A673 (cell line): ENCODE measurements around the gene SLC39A12.

Experiments used
- EZH2 ChIP-seq: fragments of 200-600 bp; sonication (generic); IDR thresholded peaks from 2 replicates; pipeline ENCODE4 v1.6.1; 2017; ENCODE audit warnings: borderline replicate concordance, low read depth, mild to moderate bottlenecking, mixed read lengths, antibody characterized with exemption, low read length; ENCODE audit not compliant: poor library complexity, severe bottlenecking
- TF ChIP-seq, protein P1 (sequence below): fragments of 300-800, 200-600 bp; sonication (generic); conservative IDR thresholded peaks from 2 replicates; pipeline ENCODE4 v1.5.1; 2017; ENCODE audit warnings: low read depth, mild to moderate bottlenecking, antibody characterized with exemption, low read length, moderate library complexity, mixed read lengths

GRCh38 chr10:17989908-17990767 is 38.4 kb downstream of the SLC39A12 start:
- TF ChIP-seq, protein P1, sequence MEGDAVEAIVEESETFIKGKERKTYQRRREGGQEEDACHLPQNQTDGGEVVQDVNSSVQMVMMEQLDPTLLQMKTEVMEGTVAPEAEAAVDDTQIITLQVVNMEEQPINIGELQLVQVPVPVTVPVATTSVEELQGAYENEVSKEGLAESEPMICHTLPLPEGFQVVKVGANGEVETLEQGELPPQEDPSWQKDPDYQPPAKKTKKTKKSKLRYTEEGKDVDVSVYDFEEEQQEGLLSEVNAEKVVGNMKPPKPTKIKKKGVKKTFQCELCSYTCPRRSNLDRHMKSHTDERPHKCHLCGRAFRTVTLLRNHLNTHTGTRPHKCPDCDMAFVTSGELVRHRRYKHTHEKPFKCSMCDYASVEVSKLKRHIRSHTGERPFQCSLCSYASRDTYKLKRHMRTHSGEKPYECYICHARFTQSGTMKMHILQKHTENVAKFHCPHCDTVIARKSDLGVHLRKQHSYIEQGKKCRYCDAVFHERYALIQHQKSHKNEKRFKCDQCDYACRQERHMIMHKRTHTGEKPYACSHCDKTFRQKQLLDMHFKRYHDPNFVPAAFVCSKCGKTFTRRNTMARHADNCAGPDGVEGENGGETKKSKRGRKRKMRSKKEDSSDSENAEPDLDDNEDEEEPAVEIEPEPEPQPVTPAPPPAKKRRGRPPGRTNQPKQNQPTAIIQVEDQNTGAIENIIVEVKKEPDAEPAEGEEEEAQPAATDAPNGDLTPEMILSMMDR, result no peak
- TF ChIP-seq EZH2, result no peak
